HG02588 (cell line): ENCODE measurements around the gene SH3RF3.

Experiments used
- ATAC-seq: cut with Tn5 transposase; IDR thresholded peaks from one replicate; pipeline ENCODE4 v1.9.1; 2021; ENCODE audit warnings: mild to moderate bottlenecking, moderate library complexity; ENCODE audit not compliant: unreplicated experiment

SH3RF3 gene

GRCh38 chr2:109256111-109256510 lies 127.1 kb downstream of the SH3RF3 start:
- no peak for ATAC-seq

DNA sequence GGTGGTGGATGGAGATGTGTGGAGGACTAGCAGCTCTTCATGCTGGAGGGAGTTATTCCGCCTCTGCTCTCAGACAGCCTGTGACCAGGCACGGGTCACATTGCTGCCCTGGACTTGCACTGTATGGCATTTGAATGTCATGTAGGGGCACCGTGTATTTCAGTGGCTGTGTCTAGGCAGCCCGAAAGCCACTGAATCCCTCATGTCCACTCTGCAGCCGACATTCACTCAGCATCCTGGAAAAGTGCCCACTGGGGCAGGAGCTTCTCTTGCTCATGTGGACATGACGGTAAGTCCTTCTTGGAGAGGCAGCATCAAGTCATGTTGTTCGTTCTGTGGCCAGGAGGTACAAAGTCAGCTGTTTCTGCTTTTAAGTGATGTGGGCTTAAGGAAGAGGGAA lies 127.9 kb downstream of the SH3RF3 start:
- no peak for ATAC-seq

DNA sequence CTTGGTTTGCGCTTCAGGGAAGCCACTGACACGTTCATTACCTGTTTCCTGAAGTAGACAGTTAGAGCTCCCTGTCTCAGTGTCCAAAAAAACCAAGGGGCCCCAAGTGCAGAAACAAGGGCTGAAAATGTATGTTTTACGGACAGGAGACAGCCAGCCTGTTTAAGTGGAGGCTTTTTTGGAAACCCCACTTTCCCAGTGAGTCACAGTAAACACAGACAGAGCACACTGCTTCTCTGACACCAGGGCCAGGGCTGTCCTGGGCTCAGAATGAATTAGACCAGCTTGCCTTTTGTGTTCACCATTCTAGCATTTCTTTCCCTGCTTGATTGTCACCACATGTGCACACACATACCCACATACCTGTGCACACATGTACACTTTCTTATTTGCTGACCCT lies 128.6 kb downstream of the SH3RF3 start:
- ATAC-seq: no peak

- ATAC-seq: no peak
Observed at GRCh38 chr2:109258376-109258775, 129.4 kb downstream of the SH3RF3 start.

- no peak for ATAC-seq
Observed at GRCh38 chr2:109258905-109259540, 130.0 kb downstream of the SH3RF3 start.

GRCh38 chr2:109259671-109260070 lies 130.7 kb downstream of the SH3RF3 start:
- ATAC-seq: no peak

DNA sequence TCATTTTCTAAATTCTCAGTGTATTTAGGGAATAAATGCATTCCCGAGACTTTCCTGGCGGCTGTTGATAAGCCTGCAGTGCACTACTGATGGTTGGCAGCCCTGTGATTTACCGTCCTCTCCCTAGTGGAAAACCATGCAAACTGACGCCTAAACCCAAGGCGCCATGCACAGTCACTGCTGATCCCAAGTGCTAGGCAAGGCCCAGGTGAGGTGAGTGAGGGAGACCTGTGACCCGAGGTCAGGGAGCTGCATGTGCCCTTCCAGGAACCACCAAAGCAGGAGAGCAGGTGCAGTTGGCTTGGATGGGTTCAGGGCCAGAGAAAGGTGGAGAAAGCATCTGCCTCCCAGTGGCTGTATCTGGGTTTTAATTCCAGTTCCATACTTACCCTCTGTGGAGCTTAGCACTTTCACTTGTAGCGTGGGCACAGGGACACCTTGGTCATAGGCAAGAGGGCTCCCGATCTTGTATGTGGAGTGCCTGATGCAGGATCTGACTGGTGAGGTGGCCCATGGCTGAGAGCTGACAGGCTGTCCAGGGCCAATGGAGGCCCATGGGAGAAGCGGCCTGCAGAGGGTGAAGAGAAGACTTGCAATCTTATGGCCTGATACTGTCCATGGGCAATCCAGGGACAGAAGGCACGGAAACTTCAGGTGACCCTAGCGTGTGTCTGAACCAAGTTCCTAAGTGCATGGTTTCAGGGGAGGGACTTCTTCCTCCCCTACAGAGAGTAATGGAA lies 131.3 kb downstream of the SH3RF3 start:
- ATAC-seq: no peak

- no peak for ATAC-seq
Observed at GRCh38 chr2:109260886-109261700, 132.1 kb downstream of the SH3RF3 start.

DNA sequence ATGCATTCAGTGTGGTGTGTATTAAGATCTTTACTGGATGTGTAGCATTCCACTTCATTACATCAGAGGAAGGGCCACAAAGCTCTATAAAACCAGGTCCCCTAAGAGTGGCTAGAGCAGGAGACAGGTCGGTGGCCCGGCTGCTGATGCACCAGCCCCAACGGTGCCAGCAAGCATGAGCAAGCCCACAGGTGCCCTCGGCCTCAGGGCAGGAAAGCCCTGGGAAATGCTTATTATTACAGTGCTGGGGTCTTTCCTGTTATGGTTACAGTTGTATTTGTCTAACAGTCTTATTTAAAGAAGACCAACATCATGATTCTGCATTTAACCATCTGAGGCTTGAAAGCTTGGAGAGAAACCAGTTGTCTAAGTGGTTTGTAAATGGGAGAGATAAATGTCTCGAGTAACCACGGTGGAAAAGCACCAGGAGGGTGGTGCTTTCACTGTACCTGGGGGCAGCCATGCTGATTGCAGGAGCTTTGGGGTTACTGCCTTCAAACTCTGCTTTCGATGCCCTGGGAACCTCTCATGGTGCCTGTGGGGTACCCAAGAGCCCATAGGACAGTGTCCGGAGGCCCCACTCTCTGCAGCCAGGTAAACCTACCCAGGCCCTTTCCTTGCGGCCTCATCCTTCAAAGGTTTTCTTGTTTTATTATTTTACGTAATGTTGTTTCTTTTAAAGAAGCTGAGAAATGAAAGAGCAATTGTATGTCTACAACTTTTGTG lies 133.1 kb downstream of the SH3RF3 start:
- no peak for ATAC-seq

DNA sequence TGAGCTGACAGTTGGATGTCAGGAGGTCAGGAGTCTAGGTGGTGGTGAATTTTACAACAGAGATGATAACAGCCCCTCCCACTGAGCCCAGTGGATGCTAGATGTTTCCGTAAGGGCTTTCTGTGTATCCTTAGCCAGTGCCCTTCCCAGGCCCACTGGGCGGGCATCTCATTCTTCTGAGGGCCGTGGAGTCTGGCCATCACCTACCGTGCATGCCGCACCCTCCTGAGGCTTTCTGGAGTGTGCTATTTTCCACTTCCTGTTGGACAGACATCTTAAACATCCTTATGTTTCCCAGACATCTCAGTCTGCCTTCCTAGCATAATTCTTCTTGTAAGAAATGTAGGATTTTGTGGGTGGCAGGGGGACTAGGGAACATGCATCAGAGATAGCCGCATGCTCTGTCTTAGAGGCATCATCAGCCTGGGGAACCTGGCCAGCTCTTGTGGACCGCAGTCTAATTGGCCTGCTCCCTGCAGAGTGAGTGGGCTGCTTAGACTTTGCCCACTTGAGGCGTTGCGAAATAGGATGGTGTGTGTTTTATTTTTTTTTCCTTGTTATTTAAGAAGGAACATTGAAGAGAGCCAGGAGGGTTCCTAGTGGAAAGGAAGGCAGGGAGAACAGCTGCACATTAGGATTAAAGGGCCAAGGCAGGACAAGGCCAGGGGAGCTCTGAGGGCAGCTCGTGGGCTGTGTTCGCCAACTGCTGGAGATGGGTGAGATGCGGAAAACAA lies 135.8 kb downstream of the SH3RF3 start:
- ATAC-seq: no peak

DNA sequence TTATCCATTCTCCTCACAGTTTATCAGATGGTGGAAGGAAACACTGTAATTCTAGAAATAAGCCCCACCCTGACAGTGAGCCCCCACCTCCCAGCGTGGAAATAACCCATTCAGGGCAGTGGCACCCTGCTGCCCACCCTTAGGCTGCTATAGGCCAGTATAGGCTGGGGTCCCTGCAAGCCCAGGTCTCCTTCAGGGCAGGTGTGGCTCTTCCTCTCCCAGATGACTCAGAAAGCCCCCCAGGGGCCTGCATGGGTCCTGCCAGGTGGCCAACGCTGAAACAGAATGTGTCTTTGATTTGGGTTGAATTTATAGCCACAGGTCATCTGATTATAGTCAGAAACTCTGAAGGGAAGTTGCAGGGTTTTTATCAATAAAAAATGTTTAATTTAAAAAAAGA lies 136.4 kb downstream of the SH3RF3 start:
- ATAC-seq: no peak

DNA sequence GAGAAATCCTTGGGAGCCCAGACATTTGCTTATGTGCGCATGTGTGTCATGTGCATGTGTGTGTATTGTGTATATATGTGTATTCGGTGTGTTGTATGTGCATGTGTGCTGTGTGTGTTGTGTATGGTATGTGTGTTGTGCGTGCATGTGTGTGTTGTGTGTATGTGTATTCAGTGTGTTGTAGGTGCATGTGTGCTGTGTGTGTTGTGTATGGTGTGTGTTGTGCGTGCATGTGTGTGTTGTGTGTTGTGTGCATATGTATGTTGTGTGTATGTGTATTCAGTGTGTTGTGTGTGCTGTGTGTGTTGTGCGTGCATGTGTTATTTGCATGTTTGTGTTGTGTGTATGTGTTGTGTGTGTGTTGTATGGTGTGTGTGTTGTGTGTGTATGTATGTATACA lies 136.9 kb downstream of the SH3RF3 start:
- no peak for ATAC-seq

DNA sequence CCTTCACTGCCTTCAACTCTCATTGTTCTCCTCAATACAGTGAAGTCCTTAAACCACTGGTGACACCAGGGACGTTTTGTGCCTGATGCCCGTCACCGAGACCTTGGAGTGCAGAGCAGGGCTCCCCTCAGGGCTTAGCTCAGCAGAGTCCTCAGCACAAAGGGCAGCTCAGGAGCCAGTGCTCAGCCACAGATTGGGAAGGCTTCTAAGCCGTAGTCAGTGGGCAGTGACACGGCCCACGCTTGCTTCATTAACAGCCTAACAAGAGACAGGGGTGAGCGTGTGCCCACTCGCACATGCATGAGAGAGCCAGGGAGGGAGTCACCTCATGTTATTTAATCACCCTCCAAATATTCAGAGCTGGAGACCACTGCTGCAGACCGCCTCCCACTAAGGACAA lies 137.5 kb downstream of the SH3RF3 start:
- no peak for ATAC-seq

- ATAC-seq: no peak
Observed at GRCh38 chr2:109266998-109267854, 138.2 kb downstream of the SH3RF3 start.

GRCh38 chr2:109268916-109269315 lies 139.9 kb downstream of the SH3RF3 start:
- ATAC-seq: no peak

- ATAC-seq: no peak
Observed at GRCh38 chr2:109269706-109270504, 140.9 kb downstream of the SH3RF3 start.

- no peak for ATAC-seq
Observed at GRCh38 chr2:109270505-109271312, 141.7 kb downstream of the SH3RF3 start.

- ATAC-seq: no peak
Observed at GRCh38 chr2:109271920-109272319, 142.9 kb downstream of the SH3RF3 start.
